KMS-11 (cell line): Measurements from ENCODE around the gene THBS3.
"Not testable (repeated sequence)": the region's sequence is repeated elsewhere in the genome, so short reads cannot be mapped to it uniquely, and the experiment has no call there.

Source experiments
- H2AFZ ChIP-seq: fragments of 200-600 bp; sonication (generic); 2 replicates; pipeline ENCODE4 v1.6.1; 2016; ENCODE audit warnings: antibody characterized with exemption, mixed run types, low read depth
- H3K27ac ChIP-seq: fragments of 200-600 bp; sonication (generic); 2 replicates; pipeline ENCODE4 v1.6.1; 2016; ENCODE audit warnings: mild to moderate bottlenecking, mixed run types
- H3K27me3 ChIP-seq: fragments of 200-600 bp; sonication (generic); 2 replicates; pipeline ENCODE4 v1.6.1; 2017; ENCODE audit warnings: mild to moderate bottlenecking, low read depth, mixed run types, moderate library complexity; ENCODE audit not compliant: insufficient read depth
- H3K36me3 ChIP-seq: fragments of 200-600 bp; sonication (generic); 2 replicates; pipeline ENCODE4 v1.6.1; 2017; ENCODE audit warnings: mild to moderate bottlenecking, mixed run types; ENCODE audit not compliant: insufficient read depth
- H3K4me1 ChIP-seq: fragments of 200-600 bp; sonication (generic); 2 replicates; pipeline ENCODE4 v1.6.1; 2016; ENCODE audit warnings: mild to moderate bottlenecking, low read depth, mixed run types; ENCODE audit not compliant: poor library complexity, severe bottlenecking
- H3K4me2 ChIP-seq: fragments of 200-600 bp; sonication (generic); 2 replicates; pipeline ENCODE4 v1.7.0; 2016; ENCODE audit warnings: mild to moderate bottlenecking, mixed run types
- H3K4me3 ChIP-seq: fragments of 200-600 bp; sonication (generic); IDR thresholded peaks from 2 replicates; pipeline ENCODE4 v1.6.1; 2017; ENCODE audit warnings: low read depth, low read length, mixed read lengths; ENCODE audit not compliant: insufficient read depth
- H3K79me2 ChIP-seq: fragments of 200-600 bp; sonication (generic); 2 replicates; pipeline ENCODE4 v1.6.1; 2016; ENCODE audit warnings: low read depth, mixed run types; ENCODE audit not compliant: insufficient read depth
- H3K9ac ChIP-seq: fragments of 200-600 bp; sonication (generic); 2 replicates; pipeline ENCODE4 v1.6.1; 2016; ENCODE audit warnings: mild to moderate bottlenecking, mixed run types
- H4K20me1 ChIP-seq: fragments of 200-600 bp; sonication (generic); 2 replicates; pipeline ENCODE4 v1.6.1; 2016; ENCODE audit warnings: mild to moderate bottlenecking, mixed run types; ENCODE audit not compliant: insufficient read depth
- TF ChIP-seq, protein P1 (sequence below): fragments of 200-600 bp; sonication (generic); conservative IDR thresholded peaks from 2 replicates; pipeline ENCODE4 v1.6.1; 2017; ENCODE audit warnings: low read depth, mild to moderate bottlenecking, antibody characterized with exemption, low read length, moderate library complexity, mixed read lengths

THBS3 gene

DNA sequence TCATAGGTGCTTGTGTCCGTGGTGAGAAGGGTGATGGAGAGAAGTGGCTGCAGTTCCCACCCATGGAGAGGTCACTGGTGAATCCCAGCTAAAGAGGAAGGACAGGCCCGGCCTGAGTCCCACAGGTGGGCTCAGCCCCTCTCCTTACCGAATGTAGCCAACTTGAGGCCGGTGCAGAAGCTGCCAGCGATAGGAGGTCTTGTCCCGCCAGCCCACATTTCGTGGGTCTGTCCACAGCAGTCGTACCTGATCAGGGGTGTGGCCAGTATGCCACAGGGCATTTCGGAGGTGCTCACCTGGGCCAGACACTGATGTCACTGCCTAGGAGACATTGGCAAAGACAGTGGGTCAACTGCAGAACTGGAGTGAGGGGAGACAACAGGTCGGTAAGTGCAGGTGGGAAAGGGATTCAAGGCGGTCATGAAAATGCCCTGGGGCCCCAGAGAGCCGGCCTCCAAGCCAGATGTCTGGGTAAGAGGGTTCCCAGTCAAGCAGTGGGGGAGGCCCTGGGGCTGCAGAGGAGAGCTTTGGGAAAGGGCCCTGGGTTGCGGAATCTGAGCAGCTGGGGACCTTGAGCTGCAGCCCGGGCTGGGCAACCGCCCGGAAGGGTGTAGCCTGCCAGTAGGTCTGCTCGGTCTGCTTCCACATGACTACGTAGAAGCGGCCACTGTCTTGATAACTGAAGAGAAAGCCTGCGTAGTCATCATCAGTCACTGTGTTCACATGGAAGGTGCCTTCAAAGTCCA lies 10.6 kb downstream of the THBS3 start:
- no peaks in the 10 kb centered on the region for H3K79me2 ChIP-seq
- no peak overlapping the region for H3K4me3 ChIP-seq
- 0 out of 2 replicates have a peak, but pooled peaks cover 4% of the 10 kb centered on the region for H3K27me3 ChIP-seq
- no peaks in the 10 kb centered on the region for H4K20me1 ChIP-seq
- no peak overlapping the region for H3K9ac ChIP-seq
- no peak overlapping the region for H3K27ac ChIP-seq
- TF ChIP-seq, protein P1, sequence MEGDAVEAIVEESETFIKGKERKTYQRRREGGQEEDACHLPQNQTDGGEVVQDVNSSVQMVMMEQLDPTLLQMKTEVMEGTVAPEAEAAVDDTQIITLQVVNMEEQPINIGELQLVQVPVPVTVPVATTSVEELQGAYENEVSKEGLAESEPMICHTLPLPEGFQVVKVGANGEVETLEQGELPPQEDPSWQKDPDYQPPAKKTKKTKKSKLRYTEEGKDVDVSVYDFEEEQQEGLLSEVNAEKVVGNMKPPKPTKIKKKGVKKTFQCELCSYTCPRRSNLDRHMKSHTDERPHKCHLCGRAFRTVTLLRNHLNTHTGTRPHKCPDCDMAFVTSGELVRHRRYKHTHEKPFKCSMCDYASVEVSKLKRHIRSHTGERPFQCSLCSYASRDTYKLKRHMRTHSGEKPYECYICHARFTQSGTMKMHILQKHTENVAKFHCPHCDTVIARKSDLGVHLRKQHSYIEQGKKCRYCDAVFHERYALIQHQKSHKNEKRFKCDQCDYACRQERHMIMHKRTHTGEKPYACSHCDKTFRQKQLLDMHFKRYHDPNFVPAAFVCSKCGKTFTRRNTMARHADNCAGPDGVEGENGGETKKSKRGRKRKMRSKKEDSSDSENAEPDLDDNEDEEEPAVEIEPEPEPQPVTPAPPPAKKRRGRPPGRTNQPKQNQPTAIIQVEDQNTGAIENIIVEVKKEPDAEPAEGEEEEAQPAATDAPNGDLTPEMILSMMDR, result no peak
- no peak overlapping the region for H3K4me2 ChIP-seq
- H2AFZ ChIP-seq, result no peak overlapping the region
- peaks cover 26% of the 10 kb centered on the region for H3K4me1 ChIP-seq
- H3K36me3 ChIP-seq, result no peaks in the 10 kb centered on the region

DNA sequence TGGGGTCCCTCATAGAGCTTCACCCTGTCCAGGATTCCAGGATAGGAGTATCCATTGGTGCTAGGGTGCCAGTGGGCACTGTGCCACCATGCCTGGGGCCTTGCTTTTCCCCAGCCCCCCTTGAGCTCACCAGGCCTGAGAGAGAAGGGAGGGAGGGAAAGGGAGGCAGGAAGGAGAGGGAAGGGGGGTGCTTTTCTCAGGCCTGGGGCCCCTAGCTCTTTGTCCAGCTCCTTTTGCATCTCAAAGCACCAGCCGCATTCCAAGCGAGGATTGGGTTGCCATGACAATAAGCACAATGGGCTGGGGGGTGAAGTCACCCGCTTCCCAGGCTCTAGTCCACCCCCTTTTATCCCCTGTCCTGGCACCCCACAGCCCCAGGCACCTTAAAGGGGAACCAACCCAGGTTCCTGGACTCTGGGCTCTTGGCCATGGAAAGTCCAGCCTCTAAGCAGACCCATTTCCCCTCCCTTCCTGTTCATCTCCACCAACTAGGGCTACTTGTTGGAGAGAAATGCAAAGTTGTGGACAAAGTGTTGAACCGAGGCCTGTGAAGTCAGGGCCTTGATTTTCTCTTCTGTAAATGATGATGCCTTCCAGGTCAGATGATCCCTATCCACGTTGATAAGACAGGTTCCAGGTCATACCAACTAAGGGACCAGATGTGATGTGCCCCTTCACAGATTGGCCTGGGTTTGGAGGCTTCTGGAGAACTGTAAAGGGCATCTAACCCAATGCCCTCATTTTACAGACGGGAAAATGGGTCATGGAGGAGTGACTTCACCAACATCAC lies 11.4 kb downstream of the THBS3 start:
- H3K79me2 ChIP-seq, result no peaks in the 10 kb centered on the region
- H4K20me1 ChIP-seq, result no peaks in the 10 kb centered on the region
- H3K27ac ChIP-seq, result no peak overlapping the region
- no peak overlapping the region for H2AFZ ChIP-seq
- H3K27me3 ChIP-seq, result 0 out of 2 replicates have a peak, but pooled peaks cover 4% of the 10 kb centered on the region
- H3K9ac ChIP-seq, result no peak overlapping the region
- no peak overlapping the region for H3K4me3 ChIP-seq
- TF ChIP-seq, protein P1, result no peak
- H3K4me1 ChIP-seq, result peaks cover 26% of the 10 kb centered on the region
- H3K36me3 ChIP-seq, result no peaks in the 10 kb centered on the region
- H3K4me2 ChIP-seq, result peak overlapping the region; percentile 95

DNA sequence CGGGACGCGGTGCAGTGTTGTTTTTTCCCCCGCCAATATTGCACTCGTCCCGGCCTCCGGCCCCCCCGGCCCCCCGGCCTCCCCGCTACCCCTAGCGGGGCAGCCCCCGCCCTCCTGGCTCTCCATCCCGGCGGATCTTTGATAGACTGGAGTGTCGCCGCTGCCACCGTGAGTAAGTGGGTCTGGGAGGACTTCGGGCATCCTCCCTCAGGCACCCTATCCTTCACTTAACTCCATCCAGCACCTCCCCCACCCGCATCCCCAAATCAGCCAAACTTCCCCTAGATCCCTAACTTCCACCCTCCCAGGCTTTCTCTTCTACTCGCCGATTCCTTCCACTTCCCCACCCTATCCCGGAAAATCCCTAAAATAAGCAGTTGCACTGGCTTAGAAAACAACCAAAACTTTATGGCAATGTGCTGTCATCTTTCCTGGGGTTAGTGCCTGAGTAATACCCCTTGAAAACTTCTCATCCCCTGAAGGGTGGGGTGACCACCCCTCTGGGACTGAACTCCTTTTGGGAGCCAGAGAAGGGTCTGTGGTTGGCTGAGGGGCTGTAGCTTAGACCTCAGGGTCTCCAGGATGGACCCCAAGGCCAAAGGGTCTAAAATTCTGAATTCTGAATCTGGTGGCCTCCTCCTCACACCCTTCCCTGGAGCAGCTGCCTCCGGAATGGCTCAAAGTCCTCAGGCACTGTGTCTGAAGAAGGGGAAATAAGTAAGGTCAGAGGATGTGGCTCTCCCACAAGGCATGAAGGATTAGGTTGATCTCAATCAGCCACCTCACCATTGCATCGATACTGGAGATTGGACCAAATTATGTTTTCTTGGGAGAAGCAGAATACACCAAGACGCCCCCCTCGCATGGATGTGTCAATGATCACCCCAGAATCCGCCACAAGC lies 12.2 kb downstream of the THBS3 start:
- H3K79me2 ChIP-seq, result no peaks in the 10 kb centered on the region
- H2AFZ ChIP-seq, result peak overlapping the region; percentile 93; the same call in 1 of the 2 replicates
- H3K4me3 ChIP-seq, result no peak overlapping the region
- H3K36me3 ChIP-seq, result no peaks in the 10 kb centered on the region
- H3K4me1 ChIP-seq, result peaks cover 26% of the 10 kb centered on the region
- peak overlapping the region; percentile 89; the same call in 1 of the 2 replicates for H3K9ac ChIP-seq
- H4K20me1 ChIP-seq, result no peaks in the 10 kb centered on the region
- H3K4me2 ChIP-seq, result peak overlapping the region; percentile 95
- TF ChIP-seq, protein P1, result no peak
- H3K27ac ChIP-seq, result no peak overlapping the region; the same call in 1 of the 2 replicates
- H3K27me3 ChIP-seq, result 0 out of 2 replicates have a peak, but pooled peaks cover 4% of the 10 kb centered on the region

DNA sequence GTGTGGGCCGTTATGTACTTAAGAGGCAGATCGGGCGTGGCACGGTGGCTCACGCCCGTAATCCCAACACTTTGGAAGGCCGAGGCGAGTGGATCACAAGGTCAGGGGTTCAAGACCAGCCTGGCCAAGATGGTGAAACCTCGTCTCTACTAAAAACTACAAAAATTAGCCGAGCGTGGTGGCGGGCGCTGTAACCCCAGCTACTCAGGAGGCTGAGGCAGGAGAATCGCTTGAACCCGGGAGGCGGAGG lies 13.8 kb downstream of the THBS3 start:
- not testable (repeated sequence) for H3K36me3 ChIP-seq, H3K27me3 ChIP-seq, H3K79me2 ChIP-seq, H4K20me1 ChIP-seq
- peaks cover 26% of the 10 kb centered on the region for H3K4me1 ChIP-seq
- H3K27ac ChIP-seq, result peak overlapping the region; percentile 82
- H2AFZ ChIP-seq, result peak overlapping the region; percentile 93
- H3K4me2 ChIP-seq, result peak overlapping the region; percentile 95
- peak overlapping the region; percentile 98 for H3K4me3 ChIP-seq
- H3K9ac ChIP-seq, result peak overlapping the region; percentile 89
